Neural cell (in vitro differentiated cells): ENCODE data around the gene RAB42. TPM values are rescaled to one million over a fixed set of nuclear protein-coding genes. Genes with fewer than 3 reads are reported as not detected.
"Not testable (repeated sequence)": the region's sequence is repeated elsewhere in the genome, so short reads cannot be mapped to it uniquely, and the experiment has no call there.

ENCODE experiments used
- H2AFZ ChIP-seq: fragments of 200-600, 300-800 bp; sonication (generic), shearing (Covaris generic); 2 replicates; pipeline ENCODE4 v1.6.0; 2014; ENCODE audit warnings: low read depth, mild to moderate bottlenecking, antibody characterized with exemption, low read length, moderate library complexity
- H3F3A ChIP-seq: fragments of 200-600 bp; shearing (Covaris generic); 2 replicates; pipeline ENCODE4 v1.6.1; 2016; ENCODE audit warnings: mild to moderate bottlenecking, moderate library complexity, mixed read lengths, antibody characterized with exemption, low read length; ENCODE audit not compliant: insufficient read depth, poor library complexity, severe bottlenecking
- H3K27ac ChIP-seq: fragments of 200-600, 300-800 bp; sonication (generic), shearing (Covaris generic); 2 replicates; pipeline ENCODE4 v1.5.1; 2014; ENCODE audit warnings: mild to moderate bottlenecking, low read length, moderate library complexity
- H3K27me3 ChIP-seq: fragments of 300-800, 200-600 bp; sonication (generic), shearing (Covaris generic); 2 replicates; pipeline ENCODE4 v1.6.0; 2014; ENCODE audit warnings: mild to moderate bottlenecking, low read depth, low read length, moderate library complexity; ENCODE audit not compliant: insufficient read depth
- H3K36me3 ChIP-seq: fragments of 300-800, 200-600 bp; sonication (generic), shearing (Covaris generic); 2 replicates; pipeline ENCODE4 v1.5.1; 2014; ENCODE audit warnings: mild to moderate bottlenecking, antibody characterized with exemption, low read length, moderate library complexity; ENCODE audit not compliant: insufficient read depth
- H3K4me2 ChIP-seq: fragments of 300-800, 200-600 bp; sonication (generic), shearing (Covaris generic); 2 replicates; pipeline ENCODE4 v1.6.0; 2014; ENCODE audit warnings: mild to moderate bottlenecking, low read length
- H3K4me3 ChIP-seq: fragments of 300-800, 200-600 bp; sonication (generic), shearing (Covaris generic); 2 replicates; pipeline ENCODE4 v1.5.1; 2014; ENCODE audit warnings: mild to moderate bottlenecking, low read length, moderate library complexity
- H3K79me2 ChIP-seq: fragments of 200-600 bp; shearing (Covaris generic); replicated peaks from 2 replicates; pipeline ENCODE4 v1.6.0; 2014; ENCODE audit warnings: mild to moderate bottlenecking, low read length, moderate library complexity; ENCODE audit not compliant: insufficient read depth
- H3K9ac ChIP-seq: fragments of 300-800, 200-600 bp; sonication (generic), shearing (Covaris generic); 2 replicates; pipeline ENCODE4 v1.6.1; 2016; ENCODE audit warnings: mild to moderate bottlenecking, low read length, mixed read lengths
- H3K9me2 ChIP-seq: fragments of 200-600 bp; shearing (Covaris generic); 2 replicates; pipeline ENCODE4 v1.6.1; 2016; ENCODE audit warnings: mild to moderate bottlenecking, low read length, mixed read lengths; ENCODE audit not compliant: insufficient read depth
- H3K9me3 ChIP-seq: fragments of 200-600, 300-800 bp; sonication (generic), shearing (Covaris generic); 2 replicates; pipeline ENCODE4 v1.6.1; 2016; ENCODE audit warnings: mild to moderate bottlenecking, mixed run types, low read length, moderate library complexity, mixed read lengths
- H4K20me1 ChIP-seq: fragments of 200-600 bp; shearing (Covaris generic); 2 replicates; pipeline ENCODE4 v1.6.1; 2016; ENCODE audit warnings: mild to moderate bottlenecking, mixed run types; ENCODE audit not compliant: insufficient read depth
- CTCF ChIP-seq: fragments of 450-650 bp; IDR thresholded peaks from 2 replicates; pipeline ENCODE4 v1.5.1; 2014; ENCODE audit warnings: antibody characterized with exemption, mild to moderate bottlenecking, moderate library complexity; ENCODE audit not compliant: poor library complexity, severe bottlenecking
- EP300 ChIP-seq: fragments of 450-650 bp; conservative IDR thresholded peaks from 2 replicates; pipeline ENCODE4 v1.6.1; 2014; ENCODE audit warnings: antibody characterized with exemption, mild to moderate bottlenecking, moderate library complexity; ENCODE audit not compliant: poor library complexity, severe bottlenecking
- EZH2 ChIP-seq: fragments of 200-600, 300-800 bp; shearing (Covaris generic), sonication (generic); IDR thresholded peaks from 2 replicates; pipeline ENCODE4 v1.6.1; 2014; ENCODE audit warnings: antibody characterized with exemption, low read length, borderline replicate concordance, mild to moderate bottlenecking; ENCODE audit not compliant: insufficient read depth, poor library complexity, severe bottlenecking
- MXI1 ChIP-seq: fragments of 450-650 bp; conservative IDR thresholded peaks from 2 replicates; pipeline ENCODE4 v1.6.1; 2014; ENCODE audit warnings: antibody characterized with exemption, mild to moderate bottlenecking; ENCODE audit not compliant: poor library complexity, severe bottlenecking
- POLR2AphosphoS5 ChIP-seq: IDR thresholded peaks from 2 replicates; pipeline ENCODE4 v1.6.1; 2012
- RAD21 ChIP-seq: fragments of 450-650 bp; conservative IDR thresholded peaks from 2 replicates; pipeline ENCODE4 v1.6.1; 2014; ENCODE audit warnings: antibody characterized with exemption, mild to moderate bottlenecking, moderate library complexity
- SMC3 ChIP-seq: fragments of 450-650 bp; conservative IDR thresholded peaks from 2 replicates; pipeline ENCODE4 v1.6.1; 2014; ENCODE audit warnings: antibody characterized with exemption, mild to moderate bottlenecking, moderate library complexity; ENCODE audit not compliant: poor library complexity
- TAF1 ChIP-seq: IDR thresholded peaks from 2 replicates; pipeline ENCODE4 v1.6.1; 2012; ENCODE audit warnings: low read depth
- polyA plus RNA-seq: library from polyadenylated mRNA; depleted of rRNA; stranded (reverse); fragments of >200 nt; gene quantifications from 2 replicates; pipeline ENCODE4 v1.2.3, GENCODE V29; 2014
- TF ChIP-seq, protein P1 (sequence below): IDR thresholded peaks from 2 replicates; pipeline ENCODE4 v1.6.1; 2012; ENCODE audit warnings: borderline replicate concordance

RAB42 gene
- polyA plus RNA-seq, 1 donor from 2014 or later, result not detected

- TF ChIP-seq SMC3, result peak; percentile 24
- peak; percentile 99 for TF ChIP-seq TAF1
- TF ChIP-seq CTCF, result no peak
- peak; percentile 58 for TF ChIP-seq EP300
- TF ChIP-seq RAD21, result no peak
- peak; percentile 84 for TF ChIP-seq MXI1
- TF ChIP-seq POLR2AphosphoS5, result peak; percentile 99
- TF ChIP-seq, protein P1, sequence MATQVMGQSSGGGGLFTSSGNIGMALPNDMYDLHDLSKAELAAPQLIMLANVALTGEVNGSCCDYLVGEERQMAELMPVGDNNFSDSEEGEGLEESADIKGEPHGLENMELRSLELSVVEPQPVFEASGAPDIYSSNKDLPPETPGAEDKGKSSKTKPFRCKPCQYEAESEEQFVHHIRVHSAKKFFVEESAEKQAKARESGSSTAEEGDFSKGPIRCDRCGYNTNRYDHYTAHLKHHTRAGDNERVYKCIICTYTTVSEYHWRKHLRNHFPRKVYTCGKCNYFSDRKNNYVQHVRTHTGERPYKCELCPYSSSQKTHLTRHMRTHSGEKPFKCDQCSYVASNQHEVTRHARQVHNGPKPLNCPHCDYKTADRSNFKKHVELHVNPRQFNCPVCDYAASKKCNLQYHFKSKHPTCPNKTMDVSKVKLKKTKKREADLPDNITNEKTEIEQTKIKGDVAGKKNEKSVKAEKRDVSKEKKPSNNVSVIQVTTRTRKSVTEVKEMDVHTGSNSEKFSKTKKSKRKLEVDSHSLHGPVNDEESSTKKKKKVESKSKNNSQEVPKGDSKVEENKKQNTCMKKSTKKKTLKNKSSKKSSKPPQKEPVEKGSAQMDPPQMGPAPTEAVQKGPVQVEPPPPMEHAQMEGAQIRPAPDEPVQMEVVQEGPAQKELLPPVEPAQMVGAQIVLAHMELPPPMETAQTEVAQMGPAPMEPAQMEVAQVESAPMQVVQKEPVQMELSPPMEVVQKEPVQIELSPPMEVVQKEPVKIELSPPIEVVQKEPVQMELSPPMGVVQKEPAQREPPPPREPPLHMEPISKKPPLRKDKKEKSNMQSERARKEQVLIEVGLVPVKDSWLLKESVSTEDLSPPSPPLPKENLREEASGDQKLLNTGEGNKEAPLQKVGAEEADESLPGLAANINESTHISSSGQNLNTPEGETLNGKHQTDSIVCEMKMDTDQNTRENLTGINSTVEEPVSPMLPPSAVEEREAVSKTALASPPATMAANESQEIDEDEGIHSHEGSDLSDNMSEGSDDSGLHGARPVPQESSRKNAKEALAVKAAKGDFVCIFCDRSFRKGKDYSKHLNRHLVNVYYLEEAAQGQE, result peak; percentile 95
- Histone ChIP-seq H3K9ac (peak overlapping the region; percentile 88), H3K27ac (peak overlapping the region; percentile 77), H4K20me1 (no peaks in the 10 kb centered on the region), H3K4me3 (peak overlapping the region; percentile 90), H3K9me2 (no peaks in the 10 kb centered on the region), H3K27me3 (no peaks in the 10 kb centered on the region), H3K36me3 (no peaks in the 10 kb centered on the region), H3K79me2 (peaks cover 17% of the 10 kb centered on the region), H3K9me3 (no peaks in the 10 kb centered on the region), H2AFZ (peak overlapping the region; percentile 74), H3F3A (no peaks in the 10 kb centered on the region), H3K4me2 (peak overlapping the region; percentile 76)
These were observed 10.4 kb upstream of the RAB42 start for GRCh38 chr1:28581531-28582247.

GRCh38 chr1:28582248-28582615 is 9.8 kb upstream of the RAB42 start:
- H3K9me3 ChIP-seq, result no peaks in the 10 kb centered on the region
- no peaks in the 10 kb centered on the region for H3F3A ChIP-seq
- H3K4me2 ChIP-seq, result peak overlapping the region; percentile 76
- no peaks in the 10 kb centered on the region for H3K27me3 ChIP-seq
- H3K9me2 ChIP-seq, result no peaks in the 10 kb centered on the region
- H2AFZ ChIP-seq, result peak overlapping the region; percentile 74
- TF ChIP-seq, protein P1, result no peak
- TF ChIP-seq EP300 (no peak), EZH2 (no peak), SMC3 (no peak), MXI1 (no peak)
- H3K27ac ChIP-seq, result peak overlapping the region; percentile 77
- H3K4me3 ChIP-seq, result peak overlapping the region; percentile 90
- H3K9ac ChIP-seq, result peak overlapping the region; percentile 88
- H4K20me1 ChIP-seq, result no peaks in the 10 kb centered on the region
- H3K36me3 ChIP-seq, result no peaks in the 10 kb centered on the region
- H3K79me2 ChIP-seq, result peaks cover 17% of the 10 kb centered on the region

- H3F3A ChIP-seq, H3K9me2 ChIP-seq, H3K27ac ChIP-seq, H3K4me2 ChIP-seq, H3K27me3 ChIP-seq, H3K36me3 ChIP-seq, H2AFZ ChIP-seq, H3K9ac ChIP-seq, H3K4me3 ChIP-seq, H4K20me1 ChIP-seq, H3K79me2 ChIP-seq, H3K9me3 ChIP-seq: not testable (repeated sequence)
These were observed 5.3 kb upstream of the RAB42 start for GRCh38 chr1:28586585-28587391.
